GM12878 (cell line): ENCODE results near the gene TM7SF2.

Experiments
- CHD1 ChIP-seq: IDR thresholded peaks from 2 replicates; pipeline ENCODE4 v1.6.1; 2012; ENCODE audit warnings: low read depth, low read length, improper control_type of control experiment
- MXI1 ChIP-seq: fragments of 150-350 bp; IDR thresholded peaks from 2 replicates; pipeline ENCODE4 v1.6.1; 2011; ENCODE audit warnings: low read depth, mild to moderate bottlenecking, inconsistent platforms, low read length, improper control_type of control experiment
- POLR2A ChIP-seq: IDR thresholded peaks from 2 replicates; pipeline ENCODE4 v1.6.1; 2011; ENCODE audit warnings: low read depth, mild to moderate bottlenecking, low read length
- POLR2AphosphoS5 ChIP-seq: IDR thresholded peaks from 2 replicates; pipeline ENCODE4 v1.6.1; 2011; ENCODE audit warnings: mild to moderate bottlenecking, low read length, inconsistent platforms
- TCF7 ChIP-seq: IDR thresholded peaks from 2 replicates; pipeline ENCODE4 v1.6.1; 2014; ENCODE audit warnings: antibody characterized with exemption, borderline replicate concordance
- TF ChIP-seq, protein P1 (sequence below): fragments of 450-650 bp; IDR thresholded peaks from 2 replicates; pipeline ENCODE4 v1.6.1; 2016; ENCODE audit warnings: mild to moderate bottlenecking
- TF ChIP-seq, protein P2 (sequence below): IDR thresholded peaks from 2 replicates; pipeline ENCODE4 v1.6.1; 2012; ENCODE audit warnings: improper control_type of control experiment, low read depth, low read length; ENCODE audit not compliant: insufficient replicate concordance
- TF ChIP-seq, protein P3 (sequence below), 3 experiments: IDR thresholded peaks in 2 of 3; conservative IDR thresholded peaks in 1 of 3; 2 replicates each; pipeline ENCODE4 v1.5.1; 2011; ENCODE audit warnings: low read depth in 3 of 3, low read length in 3 of 3, mild to moderate bottlenecking in 3 of 3, control low read depth in 2 of 3, moderate library complexity in 2 of 3, inconsistent platforms in 1 of 3, mixed read lengths in 1 of 3; ENCODE audit not compliant: control insufficient read depth in 2 of 3, insufficient read depth in 1 of 3; ENCODE audit errors: extremely low read depth in 1 of 3
- TF ChIP-seq, protein P4 (sequence below): fragments of 450-650 bp; IDR thresholded peaks from 2 replicates; pipeline ENCODE4 v1.6.1; 2017; ENCODE audit warnings: mild to moderate bottlenecking, moderate library complexity
- TF ChIP-seq, protein P5 (sequence below): fragments of 150-350 bp; IDR thresholded peaks from 2 replicates; pipeline ENCODE4 v1.6.1; 2014; ENCODE audit warnings: mild to moderate bottlenecking, low read depth, low read length

DNA sequence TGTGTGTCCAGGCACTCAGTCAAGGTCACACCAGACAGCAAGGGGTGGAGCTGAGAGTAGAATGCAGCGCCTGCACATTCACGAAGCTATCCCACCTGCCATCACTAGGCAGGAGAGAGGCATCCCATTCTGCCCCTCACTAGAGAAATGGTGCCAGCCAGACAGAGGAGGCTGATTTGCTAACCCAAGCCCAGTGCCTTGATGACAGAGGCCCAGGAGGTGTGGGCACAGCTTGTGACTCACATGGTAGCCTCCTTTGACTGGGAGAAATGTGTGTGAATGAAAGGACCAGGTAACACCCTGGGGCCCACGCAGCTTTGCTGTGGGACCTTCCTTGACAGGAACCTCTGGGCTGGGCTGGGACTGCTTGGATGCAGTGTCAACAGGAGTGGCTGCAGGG, 48.1 kb upstream of the TM7SF2 start:
- TF ChIP-seq, protein P1, sequence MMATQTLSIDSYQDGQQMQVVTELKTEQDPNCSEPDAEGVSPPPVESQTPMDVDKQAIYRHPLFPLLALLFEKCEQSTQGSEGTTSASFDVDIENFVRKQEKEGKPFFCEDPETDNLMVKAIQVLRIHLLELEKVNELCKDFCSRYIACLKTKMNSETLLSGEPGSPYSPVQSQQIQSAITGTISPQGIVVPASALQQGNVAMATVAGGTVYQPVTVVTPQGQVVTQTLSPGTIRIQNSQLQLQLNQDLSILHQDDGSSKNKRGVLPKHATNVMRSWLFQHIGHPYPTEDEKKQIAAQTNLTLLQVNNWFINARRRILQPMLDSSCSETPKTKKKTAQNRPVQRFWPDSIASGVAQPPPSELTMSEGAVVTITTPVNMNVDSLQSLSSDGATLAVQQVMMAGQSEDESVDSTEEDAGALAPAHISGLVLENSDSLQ: no peak
- TF ChIP-seq MXI1: no peak
- TF ChIP-seq POLR2A: no peak
- no peak for TF ChIP-seq TCF7
- TF ChIP-seq, protein P2, sequence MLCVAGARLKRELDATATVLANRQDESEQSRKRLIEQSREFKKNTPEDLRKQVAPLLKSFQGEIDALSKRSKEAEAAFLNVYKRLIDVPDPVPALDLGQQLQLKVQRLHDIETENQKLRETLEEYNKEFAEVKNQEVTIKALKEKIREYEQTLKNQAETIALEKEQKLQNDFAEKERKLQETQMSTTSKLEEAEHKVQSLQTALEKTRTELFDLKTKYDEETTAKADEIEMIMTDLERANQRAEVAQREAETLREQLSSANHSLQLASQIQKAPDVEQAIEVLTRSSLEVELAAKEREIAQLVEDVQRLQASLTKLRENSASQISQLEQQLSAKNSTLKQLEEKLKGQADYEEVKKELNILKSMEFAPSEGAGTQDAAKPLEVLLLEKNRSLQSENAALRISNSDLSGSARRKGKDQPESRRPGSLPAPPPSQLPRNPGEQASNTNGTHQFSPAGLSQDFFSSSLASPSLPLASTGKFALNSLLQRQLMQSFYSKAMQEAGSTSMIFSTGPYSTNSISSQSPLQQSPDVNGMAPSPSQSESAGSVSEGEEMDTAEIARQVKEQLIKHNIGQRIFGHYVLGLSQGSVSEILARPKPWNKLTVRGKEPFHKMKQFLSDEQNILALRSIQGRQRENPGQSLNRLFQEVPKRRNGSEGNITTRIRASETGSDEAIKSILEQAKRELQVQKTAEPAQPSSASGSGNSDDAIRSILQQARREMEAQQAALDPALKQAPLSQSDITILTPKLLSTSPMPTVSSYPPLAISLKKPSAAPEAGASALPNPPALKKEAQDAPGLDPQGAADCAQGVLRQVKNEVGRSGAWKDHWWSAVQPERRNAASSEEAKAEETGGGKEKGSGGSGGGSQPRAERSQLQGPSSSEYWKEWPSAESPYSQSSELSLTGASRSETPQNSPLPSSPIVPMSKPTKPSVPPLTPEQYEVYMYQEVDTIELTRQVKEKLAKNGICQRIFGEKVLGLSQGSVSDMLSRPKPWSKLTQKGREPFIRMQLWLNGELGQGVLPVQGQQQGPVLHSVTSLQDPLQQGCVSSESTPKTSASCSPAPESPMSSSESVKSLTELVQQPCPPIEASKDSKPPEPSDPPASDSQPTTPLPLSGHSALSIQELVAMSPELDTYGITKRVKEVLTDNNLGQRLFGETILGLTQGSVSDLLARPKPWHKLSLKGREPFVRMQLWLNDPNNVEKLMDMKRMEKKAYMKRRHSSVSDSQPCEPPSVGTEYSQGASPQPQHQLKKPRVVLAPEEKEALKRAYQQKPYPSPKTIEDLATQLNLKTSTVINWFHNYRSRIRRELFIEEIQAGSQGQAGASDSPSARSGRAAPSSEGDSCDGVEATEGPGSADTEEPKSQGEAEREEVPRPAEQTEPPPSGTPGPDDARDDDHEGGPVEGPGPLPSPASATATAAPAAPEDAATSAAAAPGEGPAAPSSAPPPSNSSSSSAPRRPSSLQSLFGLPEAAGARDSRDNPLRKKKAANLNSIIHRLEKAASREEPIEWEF: no peak
- TF ChIP-seq, protein P3, sequence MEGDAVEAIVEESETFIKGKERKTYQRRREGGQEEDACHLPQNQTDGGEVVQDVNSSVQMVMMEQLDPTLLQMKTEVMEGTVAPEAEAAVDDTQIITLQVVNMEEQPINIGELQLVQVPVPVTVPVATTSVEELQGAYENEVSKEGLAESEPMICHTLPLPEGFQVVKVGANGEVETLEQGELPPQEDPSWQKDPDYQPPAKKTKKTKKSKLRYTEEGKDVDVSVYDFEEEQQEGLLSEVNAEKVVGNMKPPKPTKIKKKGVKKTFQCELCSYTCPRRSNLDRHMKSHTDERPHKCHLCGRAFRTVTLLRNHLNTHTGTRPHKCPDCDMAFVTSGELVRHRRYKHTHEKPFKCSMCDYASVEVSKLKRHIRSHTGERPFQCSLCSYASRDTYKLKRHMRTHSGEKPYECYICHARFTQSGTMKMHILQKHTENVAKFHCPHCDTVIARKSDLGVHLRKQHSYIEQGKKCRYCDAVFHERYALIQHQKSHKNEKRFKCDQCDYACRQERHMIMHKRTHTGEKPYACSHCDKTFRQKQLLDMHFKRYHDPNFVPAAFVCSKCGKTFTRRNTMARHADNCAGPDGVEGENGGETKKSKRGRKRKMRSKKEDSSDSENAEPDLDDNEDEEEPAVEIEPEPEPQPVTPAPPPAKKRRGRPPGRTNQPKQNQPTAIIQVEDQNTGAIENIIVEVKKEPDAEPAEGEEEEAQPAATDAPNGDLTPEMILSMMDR (IDR thresholded peaks at IDR 0.05 in 2 of 3, conservative IDR thresholded peaks at IDR 0.05 in 1 of 3; ENCODE audit: control insufficient read depth in 2 of 3, extremely low read depth in 1 of 3, insufficient read depth in 1 of 3, low read depth in 3 of 3, low read length in 3 of 3): no peak
- no peak for TF ChIP-seq CHD1
- TF ChIP-seq, protein P4, sequence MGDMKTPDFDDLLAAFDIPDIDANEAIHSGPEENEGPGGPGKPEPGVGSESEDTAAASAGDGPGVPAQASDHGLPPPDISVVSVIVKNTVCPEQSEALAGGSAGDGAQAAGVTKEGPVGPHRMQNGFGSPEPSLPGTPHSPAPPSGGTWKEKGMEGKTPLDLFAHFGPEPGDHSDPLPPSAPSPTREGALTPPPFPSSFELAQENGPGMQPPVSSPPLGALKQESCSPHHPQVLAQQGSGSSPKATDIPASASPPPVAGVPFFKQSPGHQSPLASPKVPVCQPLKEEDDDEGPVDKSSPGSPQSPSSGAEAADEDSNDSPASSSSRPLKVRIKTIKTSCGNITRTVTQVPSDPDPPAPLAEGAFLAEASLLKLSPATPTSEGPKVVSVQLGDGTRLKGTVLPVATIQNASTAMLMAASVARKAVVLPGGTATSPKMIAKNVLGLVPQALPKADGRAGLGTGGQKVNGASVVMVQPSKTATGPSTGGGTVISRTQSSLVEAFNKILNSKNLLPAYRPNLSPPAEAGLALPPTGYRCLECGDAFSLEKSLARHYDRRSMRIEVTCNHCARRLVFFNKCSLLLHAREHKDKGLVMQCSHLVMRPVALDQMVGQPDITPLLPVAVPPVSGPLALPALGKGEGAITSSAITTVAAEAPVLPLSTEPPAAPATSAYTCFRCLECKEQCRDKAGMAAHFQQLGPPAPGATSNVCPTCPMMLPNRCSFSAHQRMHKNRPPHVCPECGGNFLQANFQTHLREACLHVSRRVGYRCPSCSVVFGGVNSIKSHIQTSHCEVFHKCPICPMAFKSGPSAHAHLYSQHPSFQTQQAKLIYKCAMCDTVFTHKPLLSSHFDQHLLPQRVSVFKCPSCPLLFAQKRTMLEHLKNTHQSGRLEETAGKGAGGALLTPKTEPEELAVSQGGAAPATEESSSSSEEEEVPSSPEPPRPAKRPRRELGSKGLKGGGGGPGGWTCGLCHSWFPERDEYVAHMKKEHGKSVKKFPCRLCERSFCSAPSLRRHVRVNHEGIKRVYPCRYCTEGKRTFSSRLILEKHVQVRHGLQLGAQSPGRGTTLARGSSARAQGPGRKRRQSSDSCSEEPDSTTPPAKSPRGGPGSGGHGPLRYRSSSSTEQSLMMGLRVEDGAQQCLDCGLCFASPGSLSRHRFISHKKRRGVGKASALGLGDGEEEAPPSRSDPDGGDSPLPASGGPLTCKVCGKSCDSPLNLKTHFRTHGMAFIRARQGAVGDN: no peak
- TF ChIP-seq, protein P5, sequence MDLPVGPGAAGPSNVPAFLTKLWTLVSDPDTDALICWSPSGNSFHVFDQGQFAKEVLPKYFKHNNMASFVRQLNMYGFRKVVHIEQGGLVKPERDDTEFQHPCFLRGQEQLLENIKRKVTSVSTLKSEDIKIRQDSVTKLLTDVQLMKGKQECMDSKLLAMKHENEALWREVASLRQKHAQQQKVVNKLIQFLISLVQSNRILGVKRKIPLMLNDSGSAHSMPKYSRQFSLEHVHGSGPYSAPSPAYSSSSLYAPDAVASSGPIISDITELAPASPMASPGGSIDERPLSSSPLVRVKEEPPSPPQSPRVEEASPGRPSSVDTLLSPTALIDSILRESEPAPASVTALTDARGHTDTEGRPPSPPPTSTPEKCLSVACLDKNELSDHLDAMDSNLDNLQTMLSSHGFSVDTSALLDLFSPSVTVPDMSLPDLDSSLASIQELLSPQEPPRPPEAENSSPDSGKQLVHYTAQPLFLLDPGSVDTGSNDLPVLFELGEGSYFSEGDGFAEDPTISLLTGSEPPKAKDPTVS: no peak
- TF ChIP-seq POLR2AphosphoS5: no peak
